AG20443 (cell line): ENCODE data around the gene PRKCA.
"Not testable (repeated sequence)": the region's sequence is repeated elsewhere in the genome, so short reads cannot be mapped to it uniquely, and the experiment has no call there.

Experiments
- DNase-seq: peaks from one replicate; pipeline ENCODE4 v3.0.0; 2012; ENCODE audit warnings: low spot score, mixed read lengths

Gene PRKCA

GRCh38 chr17:66489576-66489975, 187.2 kb downstream of the PRKCA start:
- DNase-seq, result not testable (repeated sequence)

DNA sequence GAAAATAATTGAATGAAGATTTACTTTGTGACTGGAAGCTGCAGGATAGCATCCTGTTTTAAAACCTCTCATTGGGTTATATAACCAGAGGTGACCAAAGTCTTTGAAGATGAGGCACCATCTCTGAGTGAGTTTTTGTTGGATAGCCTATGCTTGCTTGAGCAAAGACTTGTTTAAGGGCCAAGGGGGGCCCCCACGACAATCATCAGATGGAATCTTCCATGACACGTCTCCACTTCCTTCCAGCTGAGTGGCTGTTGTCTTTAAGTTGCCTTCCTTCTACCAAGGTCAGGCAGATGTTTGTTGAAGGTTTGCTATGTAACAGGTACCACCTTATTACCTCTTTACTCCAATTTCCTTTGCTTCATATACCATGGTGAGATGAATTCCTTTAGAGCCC, 188.8 kb downstream of the PRKCA start:
- no peak for DNase-seq

- no peak for DNase-seq
Measured at GRCh38 chr17:66491665-66492064, 189.3 kb downstream of the PRKCA start.

DNA sequence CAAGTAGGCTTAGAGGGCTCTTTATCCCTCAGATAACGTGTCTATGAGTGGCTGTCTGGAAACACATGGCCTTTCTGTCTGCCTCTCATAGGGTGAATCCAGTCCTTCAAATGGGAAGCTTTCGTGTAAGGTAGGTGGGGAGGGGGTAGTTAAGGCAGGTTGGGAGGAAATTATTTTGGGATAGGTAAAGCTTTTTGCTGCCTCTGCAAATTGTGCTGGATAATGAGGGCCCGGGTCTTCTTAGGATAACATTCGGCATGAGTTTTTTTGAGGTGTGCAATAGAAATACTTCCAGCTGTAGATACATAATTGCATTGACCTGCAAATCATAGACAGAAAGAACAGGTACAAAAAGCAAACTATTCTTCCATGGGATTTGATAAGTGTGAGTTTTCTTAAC, 189.7 kb downstream of the PRKCA start:
- DNase-seq, result no peak

- no peak for DNase-seq
Measured at GRCh38 chr17:66492561-66493005, 190.2 kb downstream of the PRKCA start.

GRCh38 chr17:66493283-66494019, 191.0 kb downstream of the PRKCA start:
- DNase-seq, result peak; percentile 68

DNA sequence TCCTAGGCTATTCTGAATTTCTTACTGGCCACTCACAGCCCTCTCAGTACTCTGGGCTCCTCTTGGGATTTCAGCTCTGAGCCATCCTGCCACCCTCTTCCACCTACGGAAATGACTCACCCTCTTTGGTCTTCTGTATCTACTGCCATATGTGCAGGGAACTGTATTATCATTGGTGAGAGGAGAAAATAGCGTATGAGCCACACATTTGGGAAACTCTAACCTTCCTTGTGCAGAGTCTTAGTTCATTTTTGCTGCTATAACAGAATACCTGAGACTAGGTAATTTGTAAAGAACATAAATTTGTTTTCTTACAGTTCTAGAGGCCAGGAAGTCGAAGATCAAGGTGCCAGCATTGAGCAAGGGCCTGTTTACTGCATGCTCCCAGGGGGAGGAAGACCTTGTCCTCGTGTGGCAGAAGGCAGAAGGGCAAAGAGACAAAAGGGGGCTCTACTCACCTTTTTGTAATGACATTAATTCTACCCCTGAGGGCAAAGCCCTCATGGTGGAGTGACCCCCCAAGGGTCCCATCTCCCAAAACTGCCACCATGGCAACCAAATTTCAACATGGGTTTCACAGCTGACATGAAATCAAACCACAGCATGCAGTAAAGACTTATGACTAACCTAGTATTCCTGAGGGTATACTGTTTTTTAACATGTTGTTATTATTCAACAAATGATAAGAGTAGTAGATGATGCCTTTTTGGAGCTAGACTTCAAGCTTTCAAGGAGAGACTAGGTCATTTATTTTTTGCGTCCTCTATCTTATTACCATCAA, 191.8 kb downstream of the PRKCA start:
- DNase-seq, result peak; percentile 80

- no peak for DNase-seq
Measured at GRCh38 chr17:66495035-66495434, 192.6 kb downstream of the PRKCA start.

- DNase-seq, result no peak
Measured at GRCh38 chr17:66496306-66496705, 193.9 kb downstream of the PRKCA start.

GRCh38 chr17:66498580-66498979, 196.2 kb downstream of the PRKCA start:
- DNase-seq, result no peak

- DNase-seq, result no peak
Measured at GRCh38 chr17:66506641-66507040, 204.2 kb downstream of the PRKCA start.

- DNase-seq, result peak; percentile 84
Measured at GRCh38 chr17:66507103-66507923, 204.9 kb downstream of the PRKCA start.

GRCh38 chr17:66507982-66508760, 205.8 kb downstream of the PRKCA start:
- DNase-seq, result no peak

- DNase-seq, result peak; percentile 66
Measured at GRCh38 chr17:66508896-66509844, 206.8 kb downstream of the PRKCA start.

DNA sequence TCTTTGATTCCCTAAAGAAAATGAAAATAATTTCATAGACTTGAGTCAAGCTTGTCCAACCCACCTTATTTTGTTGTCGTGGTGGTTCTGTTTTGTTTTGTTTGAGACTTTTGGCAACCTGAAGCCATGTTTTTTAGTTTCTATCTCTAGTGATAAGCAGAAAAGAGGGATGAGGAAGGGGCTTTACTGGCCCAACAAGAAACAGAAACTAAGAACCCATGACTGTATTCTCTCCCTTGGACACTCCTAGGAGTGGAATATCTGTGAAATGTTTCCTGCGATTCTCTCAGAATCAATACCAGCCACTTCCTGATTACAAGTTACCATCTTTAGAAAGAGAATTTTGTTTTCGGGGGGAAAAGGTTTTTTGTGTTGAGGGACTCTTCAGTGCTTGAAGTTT, 207.5 kb downstream of the PRKCA start:
- DNase-seq, result no peak

DNA sequence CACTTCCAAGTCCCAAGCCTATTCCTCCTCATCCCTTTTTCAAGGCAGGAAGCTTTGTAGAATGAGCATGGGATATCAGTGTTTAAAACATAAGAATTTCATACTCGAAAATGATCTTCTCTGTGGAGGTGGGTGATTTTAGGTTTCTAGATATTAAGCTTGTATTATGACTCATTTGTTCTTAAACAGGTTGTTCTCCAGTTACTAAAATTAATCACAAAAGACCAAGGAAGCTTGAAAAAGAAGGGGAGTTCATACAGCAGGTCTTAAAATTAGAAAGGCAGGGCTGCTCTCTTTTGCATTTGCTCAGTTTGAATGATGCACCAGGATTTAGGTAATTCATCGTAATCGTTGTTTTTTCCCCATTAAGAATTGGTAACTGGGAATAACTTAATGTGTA, 208.7 kb downstream of the PRKCA start:
- no peak for DNase-seq

- peak; percentile 35 for DNase-seq
Measured at GRCh38 chr17:66514227-66514806, 211.9 kb downstream of the PRKCA start.

DNA sequence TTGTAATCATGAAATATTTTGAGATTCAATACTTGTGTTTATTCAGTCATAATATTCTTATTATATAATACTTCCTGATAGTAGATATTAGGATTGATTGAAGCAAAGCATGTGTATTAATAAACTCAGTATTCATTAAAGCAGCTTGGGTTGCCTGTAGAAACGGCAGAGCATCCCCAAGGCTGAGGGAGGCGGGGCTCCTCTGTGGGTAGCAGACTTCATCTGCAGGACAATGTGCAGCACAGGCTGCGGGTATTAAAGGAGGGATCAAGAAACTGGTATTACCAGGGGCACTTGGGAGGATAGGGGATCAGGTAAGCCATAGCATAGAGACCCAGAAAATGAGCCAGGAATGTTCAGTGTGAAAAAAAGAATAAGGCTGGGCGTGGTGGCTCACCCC, 213.6 kb downstream of the PRKCA start:
- DNase-seq, result no peak

- DNase-seq, result no peak
Measured at GRCh38 chr17:66517336-66518009, 215.1 kb downstream of the PRKCA start.

GRCh38 chr17:66518108-66518507, 215.7 kb downstream of the PRKCA start:
- DNase-seq, result no peak
